Endothelial cell of umbilical vein (primary cell): ENCODE data around the gene HIVEP3.

Experiments
- EZH2 ChIP-seq: IDR thresholded peaks from 2 replicates; pipeline ENCODE4 v1.6.1; 2012; ENCODE audit warnings: borderline replicate concordance, low read depth, mild to moderate bottlenecking, moderate library complexity, low read length, inconsistent platforms; ENCODE audit not compliant: severe bottlenecking
- GATA2 ChIP-seq: IDR thresholded peaks from 2 replicates; pipeline ENCODE4 v1.7.0; 2011; ENCODE audit warnings: low read depth, mild to moderate bottlenecking, moderate library complexity, mixed read lengths, low read length; ENCODE audit not compliant: insufficient read length, insufficient read depth
- JUN ChIP-seq: IDR thresholded peaks from 2 replicates; pipeline ENCODE4 v1.6.1; 2011; ENCODE audit warnings: borderline replicate concordance, low read depth; ENCODE audit not compliant: insufficient read length, insufficient read depth
- POLR2A ChIP-seq: IDR thresholded peaks from 2 replicates; pipeline ENCODE4 v1.6.1; 2012; ENCODE audit warnings: low read depth, mild to moderate bottlenecking, control low read depth, low read length
- POLR2AphosphoS5 ChIP-seq: IDR thresholded peaks from 2 replicates; pipeline ENCODE4 v1.6.1; 2012; ENCODE audit warnings: low read depth, mild to moderate bottlenecking, control low read depth, low read length, moderate library complexity; ENCODE audit not compliant: insufficient read depth
- TF ChIP-seq, protein P1 (sequence below), 2 donors: IDR thresholded peaks; 1 replicate in 1 of 2; 2 replicates in 1 of 2; pipeline ENCODE4 v1.5.1; 2011; ENCODE audit warnings: low read length in 2 of 2, mild to moderate bottlenecking in 2 of 2, moderate library complexity in 2 of 2, control low read depth in 1 of 2, inconsistent platforms in 1 of 2, low read depth in 1 of 2; ENCODE audit not compliant: insufficient read depth in 1 of 2; ENCODE audit errors: extremely low read depth in 1 of 2

GRCh38 chr1:41955461-41956159 lies 36.9 kb upstream of the HIVEP3 start:
- no peak for TF ChIP-seq EZH2
- TF ChIP-seq, protein P1, sequence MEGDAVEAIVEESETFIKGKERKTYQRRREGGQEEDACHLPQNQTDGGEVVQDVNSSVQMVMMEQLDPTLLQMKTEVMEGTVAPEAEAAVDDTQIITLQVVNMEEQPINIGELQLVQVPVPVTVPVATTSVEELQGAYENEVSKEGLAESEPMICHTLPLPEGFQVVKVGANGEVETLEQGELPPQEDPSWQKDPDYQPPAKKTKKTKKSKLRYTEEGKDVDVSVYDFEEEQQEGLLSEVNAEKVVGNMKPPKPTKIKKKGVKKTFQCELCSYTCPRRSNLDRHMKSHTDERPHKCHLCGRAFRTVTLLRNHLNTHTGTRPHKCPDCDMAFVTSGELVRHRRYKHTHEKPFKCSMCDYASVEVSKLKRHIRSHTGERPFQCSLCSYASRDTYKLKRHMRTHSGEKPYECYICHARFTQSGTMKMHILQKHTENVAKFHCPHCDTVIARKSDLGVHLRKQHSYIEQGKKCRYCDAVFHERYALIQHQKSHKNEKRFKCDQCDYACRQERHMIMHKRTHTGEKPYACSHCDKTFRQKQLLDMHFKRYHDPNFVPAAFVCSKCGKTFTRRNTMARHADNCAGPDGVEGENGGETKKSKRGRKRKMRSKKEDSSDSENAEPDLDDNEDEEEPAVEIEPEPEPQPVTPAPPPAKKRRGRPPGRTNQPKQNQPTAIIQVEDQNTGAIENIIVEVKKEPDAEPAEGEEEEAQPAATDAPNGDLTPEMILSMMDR (IDR thresholded peaks at IDR 0.05; ENCODE audit: extremely low read depth in 1 of 2, insufficient read depth in 1 of 2, low read depth in 1 of 2, low read length in 2 of 2) = no peak
- TF ChIP-seq GATA2 = peak; percentile 27
- no peak for TF ChIP-seq POLR2A
- peak; percentile 60 for TF ChIP-seq POLR2AphosphoS5
- TF ChIP-seq JUN = peak; percentile 69
